NK-92 (cell line): ENCODE data around the gene PAK6.
A peak's percentile ranks its signal among the peaks of the same experiment; 100 is the strongest.

Experiments
- DNase-seq: peaks from one replicate; lab custom pipeline; 2025; ENCODE audit not compliant: unreplicated experiment; lab: John Stamatoyannopoulos, UW

PAK6 gene

DNA sequence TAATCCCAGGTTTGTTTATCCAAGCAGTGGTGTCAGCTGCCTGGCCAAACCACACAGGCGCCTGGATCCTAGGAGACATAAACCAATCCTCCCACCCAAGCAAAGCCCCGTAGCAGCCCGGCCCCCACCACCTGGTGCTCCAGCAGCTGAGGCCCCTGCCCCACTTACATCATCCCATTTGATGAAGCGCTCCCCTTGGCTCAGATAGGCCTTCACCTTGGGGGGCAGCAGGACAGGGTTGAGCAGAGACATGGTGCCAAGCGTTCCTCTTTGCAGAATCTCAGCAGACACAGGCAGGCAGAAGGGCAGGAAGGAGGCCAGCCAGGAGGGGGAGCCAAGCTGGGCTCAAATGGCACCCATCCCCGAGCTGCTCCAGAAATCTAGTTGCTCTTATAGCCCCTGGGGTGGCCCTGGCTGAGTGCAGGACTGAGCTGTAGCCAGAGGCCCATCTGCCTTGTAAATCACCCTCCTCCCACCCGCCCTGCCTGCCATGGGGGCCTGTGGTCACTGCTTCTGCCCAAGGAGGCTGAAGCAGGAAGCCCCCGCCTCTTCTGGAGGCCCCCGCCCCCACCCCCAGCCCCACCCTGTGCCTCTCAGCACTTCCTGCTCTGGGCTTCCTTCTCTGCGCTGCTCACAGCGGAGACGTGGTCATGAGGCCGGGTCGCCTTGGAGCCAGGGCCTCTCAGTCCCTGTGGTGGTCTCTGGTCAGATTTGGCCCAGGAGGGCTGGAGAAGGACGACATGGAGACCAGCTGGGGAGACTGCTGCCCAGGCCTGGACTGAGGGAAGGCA is 68.8 kb downstream of the PAK6 start, which contains the start of gene PLCB2:
PLCB2 (minus strand) TSS at position 515 of the 791 bp plus-strand sequence; CDS start at position 252, 263 bp downstream.
- DNase-seq, result no peak

DNA sequence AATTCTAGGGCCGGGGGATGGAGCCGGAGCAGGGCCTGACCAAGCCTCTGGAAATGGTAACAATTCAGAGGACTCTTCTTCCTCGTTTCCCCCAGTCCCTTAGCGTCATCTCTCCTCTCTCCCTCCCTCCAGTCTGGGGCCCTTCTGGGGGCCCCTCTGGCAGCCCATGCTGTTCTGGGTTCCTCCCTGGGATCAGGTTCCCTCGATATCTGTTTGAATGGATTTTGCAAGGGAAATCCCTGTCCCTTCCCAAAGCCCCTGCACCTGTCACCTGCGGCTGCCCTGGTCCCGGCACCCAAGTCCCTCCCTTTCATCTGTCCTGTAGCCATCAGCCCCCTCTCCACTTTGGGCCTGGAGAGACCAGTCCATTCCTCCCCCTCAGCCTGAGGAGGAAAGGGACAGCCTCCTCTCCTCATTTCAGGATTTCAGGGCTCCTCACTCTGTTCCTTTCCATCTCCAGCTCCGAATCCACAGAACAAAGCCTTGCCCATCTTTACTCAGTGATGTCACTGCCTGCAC is 70.5 kb downstream of the PAK6 start:
- no peak for DNase-seq

DNA sequence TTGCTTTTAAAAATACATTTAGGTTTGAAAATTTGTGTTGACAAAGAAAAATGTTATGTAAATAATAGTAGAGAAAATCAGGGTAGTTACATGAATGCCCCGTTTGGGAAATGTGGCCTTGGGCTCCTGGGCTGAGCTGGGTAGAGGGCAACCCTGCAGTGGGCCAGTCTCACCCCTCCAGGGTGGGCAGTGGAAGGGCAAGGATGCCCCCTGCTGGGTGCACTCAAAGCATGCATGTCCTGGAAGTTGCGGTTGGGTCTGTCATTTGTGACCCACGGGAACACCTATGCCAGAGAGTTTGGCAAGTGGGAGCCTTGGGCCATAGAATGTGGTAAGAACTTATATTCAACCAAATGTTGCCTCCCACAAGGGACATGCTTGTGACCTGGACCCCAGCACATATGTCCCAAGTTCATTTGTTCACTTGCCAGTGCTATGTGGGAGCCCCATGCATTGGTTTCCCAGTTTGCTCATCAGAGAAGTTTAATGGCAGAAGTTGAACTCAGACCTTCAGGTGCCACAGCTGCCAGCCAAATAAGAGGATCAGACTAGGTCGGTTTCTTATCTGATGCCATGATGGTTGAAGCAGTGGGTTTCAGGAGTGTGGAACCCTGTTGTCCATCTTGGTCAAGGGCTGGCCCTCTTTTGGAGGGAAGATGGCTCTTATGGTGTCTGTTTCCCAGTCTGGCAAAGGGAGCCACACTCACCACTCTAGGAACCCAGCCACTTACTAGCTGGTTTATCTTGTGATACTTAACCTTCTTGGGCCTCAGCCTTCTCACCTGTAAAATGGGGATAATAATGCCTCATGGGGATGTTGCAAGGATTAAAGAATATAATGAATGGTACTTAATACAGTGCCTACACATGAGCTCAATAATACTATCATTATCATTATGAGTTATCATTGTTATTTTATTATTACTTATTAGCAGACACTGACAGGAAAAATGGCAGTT is 71.4 kb downstream of the PAK6 start:
- no peak for DNase-seq

DNA sequence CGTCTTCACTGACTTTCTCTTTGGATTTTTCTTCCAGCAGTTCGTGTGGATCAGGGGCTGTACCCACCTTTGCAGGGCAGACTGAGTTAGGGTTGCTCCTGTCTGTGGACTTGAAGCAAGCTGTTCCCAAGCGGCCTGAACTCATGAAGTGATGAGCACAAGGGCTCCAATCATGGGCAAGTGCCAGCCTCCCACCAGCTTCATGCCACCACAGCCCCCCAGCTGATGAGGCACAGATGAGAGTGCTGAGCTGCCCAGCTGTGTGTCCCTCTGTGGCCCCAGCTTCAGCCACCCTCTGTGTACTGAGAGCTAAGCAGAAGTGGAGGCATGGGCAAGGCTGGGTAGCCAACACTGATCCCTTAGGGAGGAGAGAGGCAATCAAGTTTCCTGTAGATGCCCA is 72.1 kb downstream of the PAK6 start:
- no peak for DNase-seq

DNA sequence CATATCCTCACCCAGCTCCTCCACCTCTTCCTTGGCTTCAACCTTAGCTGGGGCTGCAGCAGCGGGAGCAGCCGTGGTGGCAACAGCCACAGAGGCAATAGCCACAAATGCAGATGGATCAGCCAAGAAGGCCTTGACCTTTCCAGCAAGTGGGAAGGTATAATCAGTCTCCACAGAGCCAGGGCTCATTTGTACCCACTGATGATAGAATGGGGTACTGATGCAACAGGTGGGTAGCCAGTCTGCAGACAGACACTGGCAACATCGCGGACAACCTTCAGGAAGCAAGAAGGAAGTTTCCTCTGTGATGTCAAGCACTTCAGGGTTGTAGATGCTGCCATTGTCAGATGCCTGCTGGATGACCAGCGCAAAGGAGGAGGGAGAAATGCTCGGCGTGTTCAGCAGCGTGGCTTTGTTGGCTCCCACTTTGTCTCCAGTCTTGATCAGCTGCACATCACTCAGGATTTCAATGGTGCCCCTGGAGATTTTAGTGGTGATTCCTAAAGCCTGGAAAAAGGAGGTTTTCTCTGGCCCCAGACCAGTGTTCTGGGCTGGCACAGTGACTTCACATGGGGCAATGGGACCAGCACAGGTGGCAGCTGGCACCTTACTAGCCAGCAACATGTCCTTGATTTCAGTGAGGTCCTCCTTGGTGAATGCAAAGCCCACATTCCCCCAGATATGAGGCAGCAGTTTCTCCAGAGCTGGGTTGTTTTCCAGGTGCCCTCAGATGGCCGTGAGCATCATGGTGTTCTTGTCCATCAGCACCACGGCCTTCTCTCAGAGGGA is 73.7 kb downstream of the PAK6 start:
- DNase-seq, result no peak

DNA sequence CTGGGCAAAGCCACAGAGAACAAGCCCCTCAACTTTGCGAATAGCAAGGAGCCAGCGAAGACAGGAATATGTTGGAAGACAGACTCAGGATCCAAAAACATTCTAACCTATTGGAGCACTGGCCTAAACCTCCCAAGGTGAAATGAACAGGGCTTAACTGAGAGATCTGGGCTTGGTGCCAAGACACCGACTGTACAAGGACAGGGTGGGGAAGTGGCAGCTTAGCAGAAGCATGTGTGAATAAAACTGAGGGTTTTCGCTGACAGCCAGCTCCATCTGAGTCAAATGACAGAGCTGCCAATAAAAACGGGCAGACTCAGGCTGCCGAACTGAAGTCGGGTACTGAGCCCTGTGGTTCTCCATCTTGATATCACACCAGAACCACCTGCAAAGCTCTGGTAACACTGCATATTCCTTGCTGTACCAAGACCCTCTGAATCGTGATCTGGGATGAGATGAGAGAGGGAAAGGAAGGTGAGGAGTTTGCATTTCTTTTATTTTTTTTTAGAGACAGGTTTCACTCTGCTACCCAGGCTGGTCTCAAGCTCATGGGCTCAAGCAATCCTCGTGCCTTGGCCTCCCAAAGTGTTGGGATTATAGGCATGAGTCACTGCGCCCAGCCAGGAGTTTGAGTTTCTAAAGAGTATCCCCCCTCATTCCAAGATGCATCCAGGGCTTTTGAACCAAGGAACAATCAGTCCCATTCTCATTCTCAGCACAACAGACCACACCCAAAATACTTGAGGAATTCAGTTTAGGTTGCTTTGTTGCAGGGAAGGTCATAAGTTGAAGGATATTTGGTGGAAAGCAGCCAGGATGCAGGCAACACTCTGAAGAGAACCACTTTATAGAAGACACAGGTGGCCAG is 74.9 kb downstream of the PAK6 start:
- DNase-seq, result no peak

DNA sequence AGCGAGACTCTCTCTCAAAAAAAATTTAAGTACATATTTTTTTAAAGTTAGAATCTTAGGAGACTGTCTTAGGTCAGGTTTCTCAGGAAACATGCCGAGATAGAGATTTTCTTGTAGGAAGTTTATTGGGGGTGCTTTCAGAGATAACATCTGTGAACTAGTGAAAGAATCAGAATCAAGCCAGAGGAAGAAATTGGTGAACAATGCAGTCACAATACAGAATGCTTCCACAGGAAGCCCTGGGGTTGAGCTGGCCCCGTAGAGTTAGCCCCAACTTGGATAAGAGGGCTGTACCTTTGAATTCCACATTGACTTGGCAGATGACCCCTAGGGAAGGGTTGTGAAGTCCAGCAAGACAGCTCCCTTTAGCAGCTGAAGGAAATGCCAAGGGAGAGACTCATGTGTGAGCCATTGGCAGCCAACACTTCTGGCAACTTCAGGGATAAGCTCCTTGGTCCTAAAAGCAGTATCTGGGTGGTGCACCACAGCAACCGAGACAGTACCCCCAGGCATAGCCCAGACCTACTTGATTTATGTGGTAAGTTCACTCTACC is 75.9 kb downstream of the PAK6 start:
- no peak for DNase-seq

DNA sequence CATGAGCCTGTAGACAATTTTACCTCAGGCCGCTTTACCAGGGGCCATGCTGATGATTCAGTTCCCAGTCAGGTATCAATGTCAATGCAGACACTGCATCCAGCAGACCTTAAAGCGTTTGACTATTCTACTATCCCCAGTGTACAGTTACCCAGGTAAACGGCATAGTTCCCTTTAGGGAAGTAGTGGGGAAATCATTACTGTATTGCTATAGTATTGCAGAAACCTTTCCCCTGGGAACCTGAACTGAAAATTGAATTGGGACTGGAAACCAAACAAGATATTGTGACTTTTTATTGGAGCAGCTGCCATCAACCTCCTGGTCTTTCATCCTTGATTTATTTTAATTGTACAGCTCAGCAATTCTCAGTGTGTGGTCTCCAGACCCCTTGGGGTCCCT is 78.1 kb downstream of the PAK6 start:
- no peak for DNase-seq

DNA sequence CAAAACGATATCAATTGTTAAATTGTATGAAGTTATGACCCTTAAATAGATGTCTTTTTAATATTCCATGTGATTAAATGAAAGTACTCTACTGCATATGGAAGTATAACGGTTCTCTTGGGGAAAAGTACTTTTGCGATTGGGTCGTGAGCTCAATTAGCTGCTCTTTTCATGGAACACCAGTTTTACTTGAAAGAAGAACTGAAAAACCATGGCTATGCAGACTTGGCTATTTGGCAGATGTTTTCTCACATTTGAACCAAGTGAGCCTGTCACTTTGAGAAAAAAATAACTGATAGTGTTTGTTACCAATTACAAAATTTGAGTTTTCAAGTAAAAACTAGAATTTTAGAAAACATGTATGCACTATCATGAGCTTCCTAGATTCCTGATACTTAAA is 78.7 kb downstream of the PAK6 start:
- DNase-seq, result no peak

DNA sequence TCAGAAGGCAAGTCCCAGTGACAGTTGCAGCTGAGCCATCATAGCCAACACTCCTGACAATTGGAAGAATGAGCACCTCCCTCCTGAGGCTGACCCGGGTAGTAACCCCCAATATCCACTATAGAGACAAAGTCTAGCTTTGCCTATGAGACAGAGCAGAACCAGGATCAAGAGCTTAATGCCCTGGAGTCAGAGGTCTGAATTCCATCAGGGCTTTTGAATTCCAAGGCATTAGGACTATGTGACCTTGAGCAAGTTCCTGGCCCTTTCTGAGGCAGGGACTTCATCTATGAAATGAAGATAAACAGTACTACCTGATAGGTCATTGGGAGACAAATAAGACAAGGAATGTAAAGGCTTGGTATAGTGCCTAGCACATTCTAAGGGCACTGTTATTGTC is 81.5 kb downstream of the PAK6 start:
- no peak for DNase-seq

DNA sequence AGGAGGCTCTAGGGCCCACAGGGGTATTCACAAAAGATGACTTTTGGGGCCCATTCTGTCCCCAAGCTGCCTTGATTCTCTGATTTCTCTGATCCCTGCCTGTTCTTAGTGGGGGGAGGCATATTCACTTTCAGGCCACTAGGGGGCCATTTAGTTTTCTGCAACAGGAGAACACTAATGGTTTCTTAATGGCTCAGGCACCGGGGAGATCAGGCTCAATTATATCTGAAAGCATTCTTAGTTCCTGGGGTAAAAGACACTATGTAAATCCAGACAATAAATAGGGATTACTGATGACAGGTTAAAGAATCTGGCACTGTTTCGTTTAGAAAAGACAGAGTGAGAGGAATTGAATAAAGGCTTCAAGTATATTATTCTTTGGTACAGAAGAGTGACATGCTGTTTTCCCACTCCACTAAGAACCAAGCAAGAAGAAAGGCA is 82.1 kb downstream of the PAK6 start:
- no peak for DNase-seq

DNA sequence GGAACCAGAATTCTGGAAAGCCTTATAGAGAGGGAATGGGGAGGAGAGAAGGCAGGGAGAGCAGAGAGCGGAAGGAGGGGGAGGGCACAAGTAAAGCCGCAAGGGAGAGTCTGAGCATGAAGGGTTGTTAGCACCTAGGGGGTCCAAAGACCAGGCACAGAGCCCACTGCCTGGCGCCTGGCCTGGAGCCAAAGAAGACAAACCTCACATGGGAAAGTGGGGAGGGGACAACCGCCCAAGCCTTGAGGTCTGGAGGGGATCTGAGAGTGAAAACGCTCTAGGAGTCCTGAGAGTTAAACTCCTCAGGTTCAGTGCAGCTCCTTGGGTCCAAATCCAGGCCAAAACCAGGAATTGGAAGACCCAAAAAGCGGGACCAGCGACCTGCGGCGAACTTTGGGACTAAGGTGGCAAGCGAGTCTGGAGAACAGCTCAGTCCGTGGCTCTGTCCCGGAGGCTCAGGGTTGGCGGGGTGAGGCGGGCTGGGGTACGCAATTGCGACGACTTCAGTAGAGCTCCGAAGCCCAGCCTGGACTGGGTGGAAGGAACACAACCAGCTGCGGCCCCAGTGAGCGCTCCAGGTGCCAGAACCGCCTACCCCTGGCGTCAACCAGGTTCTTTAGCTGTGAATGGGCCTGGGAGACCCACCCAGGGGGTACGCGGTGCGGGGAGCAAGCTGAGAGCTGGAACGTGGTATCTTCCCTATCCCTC is 83.8 kb downstream of the PAK6 start:
- DNase-seq, result no peak

DNA sequence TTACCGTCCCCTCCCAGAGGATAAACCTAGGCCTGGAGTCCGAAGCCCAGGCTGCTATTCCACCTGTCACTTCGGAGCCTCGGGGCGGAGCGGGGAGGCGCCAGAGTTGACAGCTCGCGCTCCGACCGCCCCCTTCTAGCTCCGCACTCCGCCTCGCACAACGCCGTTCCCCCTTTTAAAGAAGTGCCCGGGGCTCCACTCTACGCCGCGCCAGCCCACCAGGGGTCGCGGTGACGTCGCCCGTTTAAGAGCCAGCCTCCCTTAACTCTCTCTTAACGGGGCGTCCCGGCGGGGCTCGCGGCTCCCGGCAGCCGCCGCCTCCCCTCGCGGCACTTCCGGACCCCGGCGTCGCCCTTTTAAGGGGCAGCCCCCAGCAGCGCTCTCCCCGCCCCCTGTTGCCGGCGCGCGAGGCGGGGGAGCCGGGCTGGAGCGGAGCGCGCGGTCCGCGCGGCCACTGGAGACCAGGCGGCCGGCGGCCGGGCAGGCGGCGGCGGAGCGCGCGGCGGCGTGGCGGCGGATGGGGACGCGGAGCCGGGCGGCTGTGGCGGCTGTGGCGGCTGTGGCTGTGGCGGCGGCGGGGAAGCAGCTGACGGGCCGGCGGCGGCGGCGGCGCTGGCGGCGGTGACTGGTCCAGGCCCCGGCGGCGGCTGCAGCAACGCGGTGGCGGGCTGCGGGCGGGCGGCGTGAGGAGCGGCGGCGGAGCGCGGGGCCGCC is 84.5 kb downstream of the PAK6 start, which contains the start of gene INAFM2:
INAFM2 (plus strand) TSS at position 454 of the 714 bp plus-strand sequence. CDS start 364 bp downstream, outside the sequence.
- peak; percentile 37 for DNase-seq

DNA sequence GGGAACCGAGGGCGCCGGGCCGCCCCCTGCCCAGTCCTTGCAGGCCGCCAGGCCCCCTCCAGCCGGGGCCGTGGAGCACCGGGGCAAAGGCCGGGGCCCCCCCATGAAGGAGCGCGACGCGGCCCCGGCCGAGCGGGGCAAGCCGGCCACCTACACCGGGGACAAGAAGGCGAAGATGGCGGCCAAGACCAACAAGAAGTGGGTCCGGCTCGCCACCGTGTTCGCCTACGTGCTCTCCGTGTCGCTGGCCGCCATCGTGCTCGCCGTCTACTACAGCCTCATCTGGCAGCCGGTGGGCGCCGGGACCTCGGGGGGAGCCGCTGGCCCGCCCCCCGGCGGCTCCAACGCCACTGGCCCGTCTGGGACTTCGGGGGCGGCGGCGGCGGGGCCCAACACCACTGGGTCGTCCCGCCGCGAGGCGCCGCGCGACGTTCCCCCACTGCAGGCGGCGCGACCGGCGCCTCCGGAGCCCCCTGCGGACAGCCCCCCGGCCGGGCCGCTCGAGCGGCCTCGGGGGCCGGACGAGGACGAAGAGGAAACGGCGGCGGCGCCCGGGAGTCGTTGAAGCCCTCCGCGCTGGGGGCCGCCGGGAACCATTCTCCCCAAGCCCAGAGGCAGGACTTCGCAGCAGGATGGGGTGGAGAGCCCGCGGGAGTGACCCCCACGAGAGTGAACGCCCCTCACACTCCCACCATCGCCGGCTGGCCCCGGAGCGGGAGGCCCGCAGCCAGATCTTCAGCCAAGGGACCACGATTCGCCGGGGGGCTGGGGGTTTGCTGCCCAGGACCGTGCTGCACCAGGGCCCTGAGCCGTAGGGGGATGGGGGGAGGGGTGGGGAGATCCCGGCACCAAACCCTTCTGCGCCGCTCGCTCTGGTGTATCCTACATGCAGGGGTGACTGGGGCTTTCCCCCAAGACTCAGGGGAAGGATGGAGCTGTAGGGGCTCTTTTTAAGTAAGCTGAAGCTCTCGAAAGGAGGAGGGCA is 85.4 kb downstream of the PAK6 start:
- DNase-seq, result no peak

DNA sequence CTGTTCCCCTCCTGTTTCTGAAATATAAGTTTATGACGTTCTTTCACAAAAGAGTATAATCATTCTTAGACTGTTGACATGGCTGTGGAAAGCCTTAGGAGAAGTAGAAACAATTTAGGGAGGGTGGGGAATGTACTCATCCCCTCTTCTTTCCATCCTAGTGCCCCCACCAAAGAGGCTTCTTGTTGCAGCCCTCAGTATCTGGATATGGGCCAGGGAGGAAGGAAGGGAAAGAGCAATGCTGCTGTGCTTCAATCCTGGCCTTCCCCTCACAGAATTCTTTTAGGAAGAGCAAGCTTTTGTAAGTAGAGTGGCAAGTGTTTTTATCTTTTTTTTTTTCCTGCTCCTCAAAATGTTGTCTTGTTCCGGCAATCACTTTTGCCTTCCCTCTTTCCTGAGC is 86.3 kb downstream of the PAK6 start:
- DNase-seq, result no peak

DNA sequence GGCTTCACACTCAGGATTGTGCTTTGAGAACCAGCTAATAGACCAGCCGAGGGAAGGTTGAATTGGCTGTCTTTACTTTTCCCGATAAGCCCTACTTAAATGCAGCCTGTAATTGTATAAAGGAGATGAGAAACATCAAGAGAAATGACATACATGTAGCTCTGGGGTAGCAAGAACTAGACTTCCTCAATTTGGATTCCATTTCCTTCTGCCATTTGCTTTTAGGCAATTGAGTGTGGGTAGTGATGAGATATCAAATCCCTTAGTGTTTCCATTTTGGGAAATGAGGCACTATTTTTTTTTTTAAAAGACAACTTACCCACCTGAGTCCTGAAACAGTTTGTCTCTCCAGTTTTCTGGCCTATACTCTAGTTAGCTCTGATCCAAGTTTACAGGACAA is 86.8 kb downstream of the PAK6 start:
- no peak for DNase-seq
